Lower leg skin (tissue), 3 donors: ENCODE measurements around the gene SLC6A18.

ENCODE experiments used
- POLR2A ChIP-seq, 2 donors: fragments of 450-650 bp; IDR thresholded peaks; one replicate each; pipeline ENCODE4 v1.6.1; 2016 to 2017; ENCODE audit warnings: antibody characterized with exemption in 2 of 2, mild to moderate bottlenecking in 1 of 2, moderate library complexity in 1 of 2
- TF ChIP-seq, protein P1 (sequence below), 3 donors: fragments of 450-650 bp; IDR thresholded peaks; one replicate each; pipeline ENCODE4 v1.5.1; 2016; ENCODE audit warnings: antibody characterized with exemption in 3 of 3, mild to moderate bottlenecking in 3 of 3, moderate library complexity in 2 of 3

DNA sequence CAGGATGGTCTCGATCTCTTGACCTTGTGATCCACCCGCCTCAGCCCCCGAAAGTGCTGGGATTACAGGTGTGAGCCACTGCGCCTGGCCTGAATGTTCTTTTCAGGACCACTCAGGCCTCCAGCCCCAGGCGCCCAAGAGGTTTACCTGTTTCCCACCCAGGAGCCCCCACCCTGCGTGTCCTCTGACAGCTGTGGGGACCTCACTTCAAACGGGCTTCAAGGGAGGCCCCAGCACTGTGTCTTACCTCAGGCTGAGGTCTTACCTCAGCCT lies 42.9 kb upstream of the SLC6A18 start:
- no peak for TF ChIP-seq POLR2A (IDR thresholded peaks at IDR 0.05)
- TF ChIP-seq, protein P1, sequence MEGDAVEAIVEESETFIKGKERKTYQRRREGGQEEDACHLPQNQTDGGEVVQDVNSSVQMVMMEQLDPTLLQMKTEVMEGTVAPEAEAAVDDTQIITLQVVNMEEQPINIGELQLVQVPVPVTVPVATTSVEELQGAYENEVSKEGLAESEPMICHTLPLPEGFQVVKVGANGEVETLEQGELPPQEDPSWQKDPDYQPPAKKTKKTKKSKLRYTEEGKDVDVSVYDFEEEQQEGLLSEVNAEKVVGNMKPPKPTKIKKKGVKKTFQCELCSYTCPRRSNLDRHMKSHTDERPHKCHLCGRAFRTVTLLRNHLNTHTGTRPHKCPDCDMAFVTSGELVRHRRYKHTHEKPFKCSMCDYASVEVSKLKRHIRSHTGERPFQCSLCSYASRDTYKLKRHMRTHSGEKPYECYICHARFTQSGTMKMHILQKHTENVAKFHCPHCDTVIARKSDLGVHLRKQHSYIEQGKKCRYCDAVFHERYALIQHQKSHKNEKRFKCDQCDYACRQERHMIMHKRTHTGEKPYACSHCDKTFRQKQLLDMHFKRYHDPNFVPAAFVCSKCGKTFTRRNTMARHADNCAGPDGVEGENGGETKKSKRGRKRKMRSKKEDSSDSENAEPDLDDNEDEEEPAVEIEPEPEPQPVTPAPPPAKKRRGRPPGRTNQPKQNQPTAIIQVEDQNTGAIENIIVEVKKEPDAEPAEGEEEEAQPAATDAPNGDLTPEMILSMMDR (IDR thresholded peaks at IDR 0.05): no peak
